Smooth muscle cell (in vitro differentiated cells): ENCODE results near the gene QKI. TPM values are rescaled to one million over a fixed set of nuclear protein-coding genes. Genes with fewer than 3 reads are reported as not detected.

Source experiments
- DNase-seq: peaks from one replicate; lab custom pipeline; 2025; ENCODE audit not compliant: unreplicated experiment; lab: John Stamatoyannopoulos, UW
- H2AFZ ChIP-seq: fragments of 200-600 bp; sonication (generic); 2 replicates; pipeline ENCODE4 v1.6.0; 2016; ENCODE audit warnings: antibody characterized with exemption, low read depth, mild to moderate bottlenecking
- H3F3A ChIP-seq: fragments of 200-600 bp; sonication (generic); 2 replicates; pipeline ENCODE4 v1.6.0; 2017; ENCODE audit warnings: antibody characterized with exemption, low read depth
- H3K27ac ChIP-seq: fragments of 200-600 bp; sonication (generic); 2 replicates; pipeline ENCODE4 v1.5.1; 2016; ENCODE audit warnings: low read depth, mild to moderate bottlenecking
- H3K27me3 ChIP-seq: fragments of 200-600 bp; sonication (generic); 2 replicates; pipeline ENCODE4 v1.6.1; 2016; ENCODE audit warnings: low read depth, mild to moderate bottlenecking
- H3K36me3 ChIP-seq: fragments of 200-600 bp; sonication (generic); 2 replicates; pipeline ENCODE4 v1.5.1; 2016; ENCODE audit warnings: low read depth
- H3K4me1 ChIP-seq: fragments of 200-600 bp; sonication (generic); 2 replicates; pipeline ENCODE4 v1.5.1; 2016; ENCODE audit warnings: low read depth
- H3K4me2 ChIP-seq: fragments of 200-600 bp; sonication (generic); 2 replicates; pipeline ENCODE4 v1.6.0; 2016; ENCODE audit warnings: mild to moderate bottlenecking
- H3K4me3 ChIP-seq: fragments of 200-600 bp; sonication (generic); 2 replicates; pipeline ENCODE4 v1.5.1; 2016; ENCODE audit warnings: mild to moderate bottlenecking
- H3K79me2 ChIP-seq: fragments of 200-600 bp; sonication (generic); 2 replicates; pipeline ENCODE4 v1.6.0; 2016; ENCODE audit warnings: low read depth, mild to moderate bottlenecking
- H3K9ac ChIP-seq: fragments of 200-600 bp; sonication (generic); 2 replicates; pipeline ENCODE4 v1.6.0; 2016; ENCODE audit warnings: low read depth
- H3K9me3 ChIP-seq: fragments of 200-600 bp; sonication (generic); replicated peaks from 2 replicates; pipeline ENCODE4 v1.5.1; 2016; ENCODE audit warnings: low read depth
- H4K20me1 ChIP-seq: fragments of 200-600 bp; sonication (generic); 2 replicates; pipeline ENCODE4 v1.6.0; 2016; ENCODE audit warnings: low read depth
- WGBS: methylation state at CpG from one replicate; pipeline ENCODE4 v1.1.7; 2016; ENCODE audit warnings: low lambda C conversion rate; 5-methylcytosine and 5-hydroxymethylcytosine counted together
- polyA plus RNA-seq: library from polyadenylated mRNA; unstranded; fragments of >200 nt; fragmentation: Nextera tagmentation; extraction: Ambion mirVana; gene quantifications from 2 replicates; pipeline ENCODE4 v1.2.1, GENCODE V29; 2016
- total RNA-seq: library from RNA; depleted of rRNA; stranded (reverse); fragments of >200 nt; gene quantifications from 2 replicates; pipeline ENCODE4 v1.2.3, GENCODE V29; 2014
- TF ChIP-seq, protein P1 (sequence below): fragments of 200-600 bp; sonication (generic); IDR thresholded peaks from 2 replicates; pipeline ENCODE4 v1.5.1; 2017; ENCODE audit warnings: borderline replicate concordance, mild to moderate bottlenecking, antibody characterized with exemption; ENCODE audit not compliant: insufficient read depth, poor library complexity, severe bottlenecking

Gene QKI
- total and polyA plus RNA-seq, 2 experiments from 2014 or later, result 65.1 to 162 TPM

DNA sequence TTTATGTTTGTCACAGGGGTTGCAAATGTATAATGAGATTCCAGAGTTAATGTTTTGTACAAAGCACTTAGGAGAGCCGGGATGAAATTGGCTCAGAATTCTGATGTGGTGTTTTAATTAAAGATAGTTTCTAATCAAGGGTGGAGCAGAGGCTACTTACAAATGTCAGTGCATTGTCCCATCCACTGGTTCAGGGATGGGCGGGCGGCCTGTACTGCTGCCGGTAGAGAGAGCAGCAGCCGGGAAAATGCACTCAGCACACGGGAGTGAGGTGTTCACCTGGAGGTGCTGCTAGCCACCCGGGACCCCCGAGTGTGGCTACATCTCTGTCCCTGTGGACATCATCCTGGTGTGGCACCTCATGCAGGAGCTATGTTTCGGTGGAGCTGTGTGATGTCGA lies 193.3 kb downstream of the QKI start:
- no peak for DNase-seq
- H4K20me1 ChIP-seq, result no peaks in the 10 kb centered on the region
- H3K27ac ChIP-seq, result no peak overlapping the region
- no peaks in the 10 kb centered on the region for H3K4me1 ChIP-seq
- H3K79me2 ChIP-seq, result no peaks in the 10 kb centered on the region
- no peak overlapping the region for H2AFZ ChIP-seq
- no peak overlapping the region for H3K4me3 ChIP-seq
- no peaks in the 10 kb centered on the region for H3F3A ChIP-seq
- WGBS, result 96% methylated on average over 10 of the region's 10 CpGs
- H3K9me3 ChIP-seq, result no peaks in the 10 kb centered on the region
- H3K4me2 ChIP-seq, result no peak overlapping the region
- no peaks in the 10 kb centered on the region for H3K36me3 ChIP-seq
- H3K27me3 ChIP-seq, result no peaks in the 10 kb centered on the region
- TF ChIP-seq, protein P1, sequence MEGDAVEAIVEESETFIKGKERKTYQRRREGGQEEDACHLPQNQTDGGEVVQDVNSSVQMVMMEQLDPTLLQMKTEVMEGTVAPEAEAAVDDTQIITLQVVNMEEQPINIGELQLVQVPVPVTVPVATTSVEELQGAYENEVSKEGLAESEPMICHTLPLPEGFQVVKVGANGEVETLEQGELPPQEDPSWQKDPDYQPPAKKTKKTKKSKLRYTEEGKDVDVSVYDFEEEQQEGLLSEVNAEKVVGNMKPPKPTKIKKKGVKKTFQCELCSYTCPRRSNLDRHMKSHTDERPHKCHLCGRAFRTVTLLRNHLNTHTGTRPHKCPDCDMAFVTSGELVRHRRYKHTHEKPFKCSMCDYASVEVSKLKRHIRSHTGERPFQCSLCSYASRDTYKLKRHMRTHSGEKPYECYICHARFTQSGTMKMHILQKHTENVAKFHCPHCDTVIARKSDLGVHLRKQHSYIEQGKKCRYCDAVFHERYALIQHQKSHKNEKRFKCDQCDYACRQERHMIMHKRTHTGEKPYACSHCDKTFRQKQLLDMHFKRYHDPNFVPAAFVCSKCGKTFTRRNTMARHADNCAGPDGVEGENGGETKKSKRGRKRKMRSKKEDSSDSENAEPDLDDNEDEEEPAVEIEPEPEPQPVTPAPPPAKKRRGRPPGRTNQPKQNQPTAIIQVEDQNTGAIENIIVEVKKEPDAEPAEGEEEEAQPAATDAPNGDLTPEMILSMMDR, result no peak
- no peak overlapping the region for H3K9ac ChIP-seq

DNA sequence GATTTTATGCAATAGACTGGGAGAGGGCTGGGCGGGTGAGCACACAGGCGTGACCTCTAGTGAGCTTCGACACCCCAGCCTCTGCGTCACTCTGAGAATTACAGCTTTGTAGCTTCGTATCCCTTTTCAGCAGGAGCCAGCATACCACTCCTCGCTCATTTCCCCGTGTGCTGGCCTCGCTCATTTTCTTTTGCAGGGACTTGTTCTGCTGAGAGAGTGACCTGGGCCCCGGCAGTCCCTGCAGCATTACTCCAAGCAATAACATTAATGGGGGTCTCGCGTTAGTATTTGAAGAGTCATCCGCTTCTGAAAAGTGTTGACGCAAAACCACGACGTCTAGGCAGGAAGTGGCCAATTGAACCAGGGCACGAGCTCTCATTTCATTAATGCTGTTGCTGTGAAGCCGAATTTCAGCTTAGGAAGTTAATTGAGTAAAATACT lies 193.7 kb downstream of the QKI start:
- Histone ChIP-seq H3K27me3 (no peaks in the 10 kb centered on the region), H3K27ac (no peak overlapping the region), H3K9ac (no peak overlapping the region), H3K79me2 (no peaks in the 10 kb centered on the region), H3K4me1 (no peaks in the 10 kb centered on the region), H3F3A (no peaks in the 10 kb centered on the region), H3K4me2 (no peak overlapping the region), H4K20me1 (no peaks in the 10 kb centered on the region), H3K9me3 (no peaks in the 10 kb centered on the region), H3K4me3 (no peak overlapping the region), H2AFZ (no peak overlapping the region), H3K36me3 (no peaks in the 10 kb centered on the region)
- WGBS, result 72% methylated on average over 17 of the region's 17 CpGs
- TF ChIP-seq, protein P1, result no peak
- no peak for DNase-seq

DNA sequence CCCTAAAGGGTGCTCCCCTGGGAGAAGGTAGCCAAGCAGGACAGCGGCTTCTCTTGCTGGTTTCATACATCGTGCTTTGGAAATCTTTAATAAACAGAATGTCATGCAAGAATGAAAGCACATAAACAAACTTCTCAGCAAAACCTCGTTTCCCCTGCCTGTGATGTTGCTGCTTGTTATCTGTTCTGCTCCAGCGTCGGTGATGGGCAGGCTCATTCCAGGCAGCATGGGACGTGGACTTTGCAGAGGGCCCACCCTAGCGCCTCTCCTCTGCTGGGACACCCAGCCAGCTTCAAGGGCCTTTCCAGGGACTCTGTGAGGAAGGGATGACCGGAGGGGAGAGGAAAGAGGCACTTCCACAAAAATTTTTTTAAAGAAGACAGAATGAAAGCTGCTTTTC lies 197.7 kb downstream of the QKI start:
- no peak for DNase-seq
- H4K20me1 ChIP-seq, result no peaks in the 10 kb centered on the region
- H3K36me3 ChIP-seq, result no peaks in the 10 kb centered on the region
- H3K79me2 ChIP-seq, result no peaks in the 10 kb centered on the region
- H2AFZ ChIP-seq, result no peak overlapping the region
- H3K4me1 ChIP-seq, result no peaks in the 10 kb centered on the region
- no peaks in the 10 kb centered on the region for H3F3A ChIP-seq
- TF ChIP-seq, protein P1, result no peak
- no peaks in the 10 kb centered on the region for H3K9me3 ChIP-seq
- H3K27me3 ChIP-seq, result no peaks in the 10 kb centered on the region
- H3K9ac ChIP-seq, result no peak overlapping the region
- H3K4me2 ChIP-seq, result no peak overlapping the region
- WGBS, result 81% methylated on average over 8 of the region's 8 CpGs
- no peak overlapping the region for H3K4me3 ChIP-seq
- H3K27ac ChIP-seq, result no peak overlapping the region

DNA sequence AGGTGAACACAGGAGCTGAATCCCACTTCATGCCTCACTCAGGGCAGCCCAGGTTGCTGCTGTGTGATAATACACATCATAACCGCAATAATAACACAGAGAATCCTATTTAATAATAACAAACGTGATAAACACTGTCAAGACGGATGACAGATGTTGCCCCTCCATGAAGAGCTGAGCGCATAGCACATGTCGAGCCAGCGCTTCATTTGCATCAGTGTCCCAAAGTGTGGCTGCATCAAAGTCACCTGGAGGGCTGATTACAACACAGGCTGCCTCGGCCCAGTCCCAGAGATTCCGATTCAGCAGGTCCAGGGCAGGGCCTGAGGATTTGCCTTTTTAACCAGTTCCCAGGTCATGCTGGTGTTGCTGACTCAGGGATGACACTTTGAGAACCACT lies 198.5 kb downstream of the QKI start:
- Histone ChIP-seq H3K27ac (no peak overlapping the region), H4K20me1 (no peaks in the 10 kb centered on the region), H2AFZ (no peak overlapping the region), H3K4me3 (no peak overlapping the region), H3K4me1 (no peaks in the 10 kb centered on the region), H3K36me3 (no peaks in the 10 kb centered on the region), H3K4me2 (no peak overlapping the region), H3F3A (no peaks in the 10 kb centered on the region), H3K9ac (no peak overlapping the region), H3K27me3 (no peaks in the 10 kb centered on the region), H3K79me2 (no peaks in the 10 kb centered on the region), H3K9me3 (no peaks in the 10 kb centered on the region)
- 78% methylated on average over 8 of the region's 8 CpGs for WGBS
- TF ChIP-seq, protein P1, result no peak
- DNase-seq, result no peak
